HG03139 (cell line): Measurements from ENCODE around the gene KCTD13.
A peak's percentile ranks its signal among the peaks of the same experiment; 100 is the strongest.
"Not testable (repeated sequence)": the region's sequence is repeated elsewhere in the genome, so short reads cannot be mapped to it uniquely, and the experiment has no call there.

Source experiments
- ATAC-seq: cut with Tn5 transposase; IDR thresholded peaks from one replicate; pipeline ENCODE4 v1.9.1; 2021; ENCODE audit not compliant: unreplicated experiment

Gene KCTD13

GRCh38 chr16:29883987-29884386 is 42.0 kb downstream of the KCTD13 start:
- ATAC-seq = no peak

- no peak for ATAC-seq
Observed at GRCh38 chr16:29881050-29881449, 45.0 kb downstream of the KCTD13 start.

GRCh38 chr16:29878172-29878571 is 47.9 kb downstream of the KCTD13 start:
- ATAC-seq = no peak

GRCh38 chr16:29877266-29877961 is 48.6 kb downstream of the KCTD13 start:
- no peak for ATAC-seq

- ATAC-seq = no peak
Observed at GRCh38 chr16:29876594-29877249, 49.3 kb downstream of the KCTD13 start.

- no peak for ATAC-seq
Observed at GRCh38 chr16:29876217-29876593, 49.8 kb downstream of the KCTD13 start.

- no peak for ATAC-seq
Observed at GRCh38 chr16:29875206-29875605, 50.8 kb downstream of the KCTD13 start.

- ATAC-seq = no peak
Observed at GRCh38 chr16:29873319-29873718, 52.7 kb downstream of the KCTD13 start.

GRCh38 chr16:29871822-29872546 is 54.0 kb downstream of the KCTD13 start:
- no peak for ATAC-seq

- not testable (repeated sequence) for ATAC-seq
Observed at GRCh38 chr16:29869067-29869466, 57.0 kb downstream of the KCTD13 start.

- no peak for ATAC-seq
Observed at GRCh38 chr16:29868396-29869009, 57.5 kb downstream of the KCTD13 start.

GRCh38 chr16:29864205-29864604 is 61.8 kb downstream of the KCTD13 start:
- ATAC-seq = no peak

GRCh38 chr16:29863669-29863984 is 62.4 kb downstream of the KCTD13 start:
- ATAC-seq = no peak

GRCh38 chr16:29862884-29863668 is 63.0 kb downstream of the KCTD13 start, which contains the start of gene CDIPT:
CDIPT (minus strand) TSS chr16:29863226; CDS start chr16:29862857, 369 bp downstream.
- ATAC-seq = peak; percentile 95

GRCh38 chr16:29862383-29862883 is 63.6 kb downstream of the KCTD13 start:
- no peak for ATAC-seq

- no peak for ATAC-seq
Observed at GRCh38 chr16:29860218-29860617, 65.8 kb downstream of the KCTD13 start.

- ATAC-seq = no peak
Observed at GRCh38 chr16:29858974-29859373, 67.1 kb downstream of the KCTD13 start.

- ATAC-seq = no peak
Observed at GRCh38 chr16:29858149-29858849, 67.7 kb downstream of the KCTD13 start.

- ATAC-seq = no peak
Observed at GRCh38 chr16:29857133-29857760, 68.8 kb downstream of the KCTD13 start.
